ENCODE results near the gene SEMA6A. TPM values are rescaled to one million over a fixed set of nuclear protein-coding genes. Genes with fewer than 3 reads are reported as not detected.

Gene SEMA6A
- total RNA-seq, 1 donor from 2014 or later = 17.8 TPM

- Histone ChIP-seq H3K4me3 (no peak overlapping the region), H3K4me1 (no peaks in the 10 kb centered on the region), H3K27me3 (no peaks in the 10 kb centered on the region), H3K36me3 (peaks cover 0 to 5% of the 10 kb centered on the region in 2 donors), H3K27ac (no peak overlapping the region), H3K9me3 (no peaks in the 10 kb centered on the region)
- TF ChIP-seq CTCF (IDR thresholded peaks at IDR 0.05) = no peak
- intact Hi-C loops (cut with DNase I) = no loop called here
- DNase-seq (ENCODE audit: low spot score in 2 of 2) = no peak
Observed at GRCh38 chr5:116451066-116451465, 123.6 kb downstream of the SEMA6A start.

- Histone ChIP-seq H3K4me3 (no peak overlapping the region), H3K9me3 (no peaks in the 10 kb centered on the region), H3K27me3 (no peaks in the 10 kb centered on the region), H3K36me3 (peaks cover 0 to 5% of the 10 kb centered on the region in 2 donors), H3K27ac (no peak overlapping the region), H3K4me1 (no peaks in the 10 kb centered on the region)
- TF ChIP-seq CTCF (IDR thresholded peaks at IDR 0.05) = no peak
- intact Hi-C loops (cut with DNase I) = no loop called here
- DNase-seq (ENCODE audit: low spot score in 2 of 2) = no peak
Observed at GRCh38 chr5:116449458-116449857, 125.2 kb downstream of the SEMA6A start.

GRCh38 chr5:116448870-116449427, 125.7 kb downstream of the SEMA6A start:
- Histone ChIP-seq H3K4me3 (no peak overlapping the region), H3K27ac (no peak overlapping the region), H3K4me1 (no peaks in the 10 kb centered on the region), H3K36me3 (peaks cover 0 to 5% of the 10 kb centered on the region in 2 donors), H3K27me3 (no peaks in the 10 kb centered on the region), H3K9me3 (no peaks in the 10 kb centered on the region)
- no peak for DNase-seq (ENCODE audit: low spot score in 2 of 2)
- no peak for TF ChIP-seq CTCF (IDR thresholded peaks at IDR 0.05)
- intact Hi-C loops (cut with DNase I) = no loop called here

- intact Hi-C loops (cut with DNase I) = no loop called here
- H3K27me3 ChIP-seq = no peaks in the 10 kb centered on the region
- peaks cover 0 to 5% of the 10 kb centered on the region in 2 donors for H3K36me3 ChIP-seq
- no peak for TF ChIP-seq CTCF (IDR thresholded peaks at IDR 0.05)
- no peak overlapping the region for H3K27ac ChIP-seq
- H3K9me3 ChIP-seq = no peaks in the 10 kb centered on the region
- H3K4me3 ChIP-seq = no peak overlapping the region
- H3K4me1 ChIP-seq = no peaks in the 10 kb centered on the region
- no peak for DNase-seq (ENCODE audit: low spot score in 2 of 2)
Observed at GRCh38 chr5:116448450-116448849, 126.2 kb downstream of the SEMA6A start.

- Histone ChIP-seq H3K9me3 (no peaks in the 10 kb centered on the region), H3K27ac (no peak overlapping the region), H3K27me3 (no peaks in the 10 kb centered on the region), H3K36me3 (peaks cover 0 to 5% of the 10 kb centered on the region in 2 donors), H3K4me1 (no peaks in the 10 kb centered on the region), H3K4me3 (no peak overlapping the region)
- no peak for TF ChIP-seq CTCF (IDR thresholded peaks at IDR 0.05)
- intact Hi-C loops (cut with DNase I) = no loop called here
- no peak for DNase-seq (ENCODE audit: low spot score in 2 of 2)
Observed at GRCh38 chr5:116446356-116447005, 128.1 kb downstream of the SEMA6A start.

Data from ascending aorta (tissue), 2 donors.